PFSK-1 (cell line): Measurements from ENCODE around the gene S100A9.

Experiments
- FOXP2 ChIP-seq: optimal IDR thresholded peaks from 2 replicates; pipeline ENCODE3; 2011; ENCODE audit warnings: borderline replicate concordance, control low read depth, inconsistent platforms; ENCODE audit not compliant: insufficient read depth; ENCODE audit errors: extremely low read length, extremely low read depth
- POLR2AphosphoS5 ChIP-seq: IDR thresholded peaks from 2 replicates; pipeline ENCODE4 v1.6.1; 2012; ENCODE audit warnings: low read depth, mild to moderate bottlenecking, control low read depth, low read length, moderate library complexity
- REST ChIP-seq, 2 experiments: IDR thresholded peaks; 2 replicates each; pipeline versions ENCODE4 v1.6.1 to v1.8.0; 2011 to 2012; ENCODE audit warnings: low read depth in 2 of 2, low read length in 2 of 2, control low read depth in 1 of 2, inconsistent platforms in 1 of 2, mild to moderate bottlenecking in 1 of 2, moderate library complexity in 1 of 2; ENCODE audit not compliant: insufficient read depth in 1 of 2
- SIN3A ChIP-seq: IDR thresholded peaks from 2 replicates; pipeline ENCODE4 v1.6.1; 2012; ENCODE audit warnings: mild to moderate bottlenecking, low read length, moderate library complexity, borderline replicate concordance; ENCODE audit not compliant: insufficient read depth
- TAF1 ChIP-seq: IDR thresholded peaks from 2 replicates; pipeline ENCODE4 v1.6.1; 2012; ENCODE audit warnings: low read length, control low read depth, borderline replicate concordance; ENCODE audit not compliant: insufficient read depth

Gene S100A9

GRCh38 chr1:153390938-153391710 is 33.5 kb downstream of the S100A9 start, which contains the start of gene S100A8:
S100A8 (minus strand) TSS chr1:153391073; CDS start chr1:153390535, 538 bp downstream.
- TF ChIP-seq REST (IDR thresholded peaks at IDR 0.05; ENCODE audit: insufficient read depth in 1 of 2, low read depth in 2 of 2, low read length in 2 of 2) (no peak), SIN3A (no peak), FOXP2 (no peak), POLR2AphosphoS5 (no peak), TAF1 (no peak)

GRCh38 chr1:153392258-153392657 is 34.6 kb downstream of the S100A9 start:
- TF ChIP-seq SIN3A (no peak), POLR2AphosphoS5 (no peak), FOXP2 (no peak), REST (IDR thresholded peaks at IDR 0.05; ENCODE audit: insufficient read depth in 1 of 2, low read depth in 2 of 2, low read length in 2 of 2) (no peak), TAF1 (no peak)

GRCh38 chr1:153392822-153393221 is 35.2 kb downstream of the S100A9 start:
- TF ChIP-seq FOXP2 (no peak), REST (IDR thresholded peaks at IDR 0.05; ENCODE audit: insufficient read depth in 1 of 2, low read depth in 2 of 2, low read length in 2 of 2) (no peak), SIN3A (no peak), TAF1 (no peak), POLR2AphosphoS5 (no peak)

- TF ChIP-seq SIN3A (no peak), FOXP2 (no peak), REST (IDR thresholded peaks at IDR 0.05; ENCODE audit: insufficient read depth in 1 of 2, low read depth in 2 of 2, low read length in 2 of 2) (no peak), TAF1 (no peak), POLR2AphosphoS5 (no peak)
Observed at GRCh38 chr1:153393926-153394325, 36.3 kb downstream of the S100A9 start.
